AML-193 (cell line): ENCODE data around the gene SLC39A5.
"Not testable (repeated sequence)": the region's sequence is repeated elsewhere in the genome, so short reads cannot be mapped to it uniquely, and the experiment has no call there.

Experiments
- DNase-seq, 2 experiments: peaks; one replicate each; lab custom pipeline; 2025; lab: John Stamatoyannopoulos, UW

Gene SLC39A5

GRCh38 chr12:56278905-56279304, 49.1 kb downstream of the SLC39A5 start:
- no peak for DNase-seq

- DNase-seq: no peak
Measured at GRCh38 chr12:56280849-56281248, 51.0 kb downstream of the SLC39A5 start.

GRCh38 chr12:56282030-56282429, 52.2 kb downstream of the SLC39A5 start:
- DNase-seq: no peak

- DNase-seq: no peak
Measured at GRCh38 chr12:56282579-56282978, 52.7 kb downstream of the SLC39A5 start.

GRCh38 chr12:56284263-56284662, 54.4 kb downstream of the SLC39A5 start:
- not testable (repeated sequence) for DNase-seq

- DNase-seq: no peak
Measured at GRCh38 chr12:56286044-56286830, 56.4 kb downstream of the SLC39A5 start.
